Left lung (tissue), 10 donors: ENCODE data around the gene CPE. TPM values are rescaled to one million over a fixed set of nuclear protein-coding genes. Genes with fewer than 3 reads are reported as not detected.
A peak's percentile ranks its signal among the peaks of the same experiment; 100 is the strongest.

Experiments
- ATAC-seq: fragments of 200-7000 bp; cut with Tn5 transposase; one replicate; pipeline ENCODE4 v1.9.1; 2020; ENCODE audit warnings: moderate library complexity
- DNase-seq, 4 donors: peaks; one replicate each; pipeline ENCODE4 v3.0.0-alpha.2; 2013 to 2020
- H3K27ac ChIP-seq, 2 donors: fragments of 200-600 bp; sonication (generic) in 1 of 2; one replicate each; pipeline versions ENCODE4 v1.5.0 to v1.8.0; 2020 to 2021
- H3K27me3 ChIP-seq, 2 donors: fragments of 200-600 bp; sonication (generic) in 1 of 2; one replicate each; pipeline versions ENCODE4 v1.5.0 to v1.8.0; 2020 to 2021
- H3K36me3 ChIP-seq, 2 donors: fragments of 200-600 bp; sonication (generic) in 1 of 2; one replicate each; pipeline versions ENCODE4 v1.5.0 to v1.8.0; 2020 to 2021
- H3K4me1 ChIP-seq, 2 donors: fragments of 200-600 bp; one replicate each; pipeline ENCODE4 v1.8.0; 2021
- H3K4me3 ChIP-seq, 2 donors: fragments of 200-600 bp; sonication (generic) in 1 of 2; one replicate each; pipeline versions ENCODE4 v1.5.0 to v1.8.0; 2020 to 2021; ENCODE audit warnings: mild to moderate bottlenecking in 1 of 2
- H3K9me3 ChIP-seq, 2 donors: fragments of 200-600 bp; sonication (generic) in 1 of 2; one replicate each; pipeline versions ENCODE4 v1.5.0 to v1.8.0; 2020 to 2021
- CTCF ChIP-seq, 2 donors: fragments of 200-600 bp; sonication (generic) in 1 of 2; IDR thresholded peaks; one replicate each; pipeline versions ENCODE4 v1.5.0 to v1.8.0; 2021; ENCODE audit warnings: antibody characterized with exemption in 2 of 2
- intact Hi-C, 2 donors: fragments of 100-400 bp; cut with DNase I; formaldehyde crosslinking; loops; one replicate each; pipeline versions ENCODE4 v1.11.2 to v1.14.2; 2022
- polyA plus RNA-seq, 6 donors: library from polyadenylated mRNA; unstranded; fragments of 120-200 nt; gene quantifications; one replicate each; pipeline ENCODE4 v1.2.1, GENCODE V29; 2013; ENCODE audit not compliant: insufficient read length in 6 of 6
- total RNA-seq, 2 donors: library from RNA; stranded (reverse); fragmentation: NEBNext Ultra II Directional; extraction: Animal tissue kit (Norgen Biotek cat#: 25700); gene quantifications; one replicate each; pipeline ENCODE4 v1.2.1, GENCODE V29; 2021
- donor health status: DM: no; HTN: yes; CAD: no.
- donor health status: DM: no; HTN: no; CAD: no.

CPE gene
- total and polyA plus RNA-seq, 8 donors: 24.5 to 222 (median 161) TPM

GRCh38 chr4:165537028-165537648, 158.3 kb downstream of the CPE start:
- H3K27me3 ChIP-seq: no peaks in the 10 kb centered on the region
- no peak overlapping the region for H3K4me3 ChIP-seq
- no peaks in the 10 kb centered on the region for H3K36me3 ChIP-seq
- H3K4me1 ChIP-seq: no peaks in the 10 kb centered on the region
- DNase-seq: peak in 2 of 4 donors; percentile 46 to 63
- ATAC-seq: peak; percentile 83
- TF ChIP-seq CTCF (IDR thresholded peaks at IDR 0.05): peak; percentile 53 to 78
- H3K27ac ChIP-seq: no peak overlapping the region
- intact Hi-C loops: loop anchor here (5.0 to 10.0 kb wide), 2 partner anchors 555 to 558 kb away; no protein-coding TSS in a partner anchor
- H3K9me3 ChIP-seq: no peaks in the 10 kb centered on the region

GRCh38 chr4:165539801-165540200, 161.0 kb downstream of the CPE start:
- Histone ChIP-seq H3K9me3 (no peaks in the 10 kb centered on the region), H3K4me3 (no peak overlapping the region), H3K27ac (no peak overlapping the region), H3K36me3 (no peaks in the 10 kb centered on the region), H3K4me1 (no peaks in the 10 kb centered on the region), H3K27me3 (no peaks in the 10 kb centered on the region)
- ATAC-seq: no peak
- intact Hi-C loops: loop anchor here (5.0 to 10.0 kb wide), 2 partner anchors 552 to 555 kb away; no protein-coding TSS in a partner anchor
- no peak for TF ChIP-seq CTCF (IDR thresholded peaks at IDR 0.05)
- no peak for DNase-seq

- H3K36me3 ChIP-seq: no peaks in the 10 kb centered on the region
- no peaks in the 10 kb centered on the region for H3K27me3 ChIP-seq
- DNase-seq (no peak), ATAC-seq (no peak)
- no peak overlapping the region for H3K27ac ChIP-seq
- H3K9me3 ChIP-seq: no peaks in the 10 kb centered on the region
- TF ChIP-seq CTCF (IDR thresholded peaks at IDR 0.05): no peak
- H3K4me1 ChIP-seq: no peaks in the 10 kb centered on the region
- H3K4me3 ChIP-seq: no peak overlapping the region
- intact Hi-C loops: no loop called here
These were observed 161.5 kb downstream of the CPE start for GRCh38 chr4:165540206-165540830.

- intact Hi-C loops: no loop called here
- H3K27me3 ChIP-seq: no peaks in the 10 kb centered on the region
- no peak for TF ChIP-seq CTCF (IDR thresholded peaks at IDR 0.05)
- ATAC-seq (no peak), DNase-seq (no peak)
- H3K9me3 ChIP-seq: no peaks in the 10 kb centered on the region
- H3K36me3 ChIP-seq: no peaks in the 10 kb centered on the region
- no peak overlapping the region for H3K27ac ChIP-seq
- no peaks in the 10 kb centered on the region for H3K4me1 ChIP-seq
- no peak overlapping the region for H3K4me3 ChIP-seq
These were observed 163.1 kb downstream of the CPE start for GRCh38 chr4:165541851-165542459.

- intact Hi-C loops: no loop called here
- Histone ChIP-seq H3K36me3 (no peaks in the 10 kb centered on the region), H3K4me3 (no peak overlapping the region), H3K9me3 (no peaks in the 10 kb centered on the region), H3K27me3 (no peaks in the 10 kb centered on the region), H3K4me1 (no peaks in the 10 kb centered on the region), H3K27ac (no peak overlapping the region)
- ATAC-seq: no peak
- TF ChIP-seq CTCF (IDR thresholded peaks at IDR 0.05): no peak
- DNase-seq: no peak
These were observed 163.7 kb downstream of the CPE start for GRCh38 chr4:165542476-165542875.
